GM12878 (cell line): ENCODE results near the gene EHD2. TPM values are rescaled to one million over a fixed set of nuclear protein-coding genes. Genes with fewer than 3 reads are reported as not detected.

Experiments used
- ATAC-seq: fragments of 200-7000 bp; cut with Tn5 transposase; 3 replicates; pipeline ENCODE4 v1.9.1; 2020; ENCODE audit warnings: mild to moderate bottlenecking, moderate library complexity
- BruUV-seq: library from RNA; stranded (reverse); fragments of 400-500 nt; replicated peaks from 2 replicates; lab custom pipeline; 2021; lab: Mats Ljungman, UMichigan
- CTCF ChIA-PET: fragments of 300-600 bp; sonication (Branson Sonifier 250); formaldehyde crosslinking; extraction: SDS; loops from one replicate; lab custom pipeline; 2021; ENCODE audit warnings: inconsistent platforms; lab: Yijun Ruan, JAX
- POLR2A ChIA-PET: fragments of 350-600 bp; formaldehyde crosslinking; extraction: SDS; loops from one replicate; lab custom pipeline; 2021; ENCODE audit warnings: inconsistent platforms; lab: Charles Lee
- RAD21 ChIA-PET: fragments of 300-600 bp; sonication (Branson Sonifier 250); formaldehyde crosslinking; loops from one replicate; lab custom pipeline; 2023; ENCODE audit warnings: antibody characterized with exemption; ENCODE audit not compliant: unreplicated experiment; lab: Charles Lee
- SMC1A ChIA-PET: fragments of 300-600 bp; sonication (Branson Sonifier 250); formaldehyde crosslinking; loops from one replicate; lab custom pipeline; 2023; ENCODE audit not compliant: unreplicated experiment, uncharacterized antibody; lab: Charles Lee
- DNase-seq: peaks from one replicate; pipeline ENCODE4 v3.0.0-alpha.2; 2011; ENCODE audit warnings: low read depth, low spot score
- FAIRE-seq: peaks from 3 replicates; lab custom pipeline; 2011; peaks lifted over from hg19 to GRCh38; lab: Jason Lieb, UNC
- H2AFZ ChIP-seq: 2 replicates; pipeline ENCODE4 v1.6.0; 2011; ENCODE audit warnings: low read depth, low read length, control low read depth; ENCODE audit not compliant: control insufficient read depth
- H3K27ac ChIP-seq: 2 replicates; pipeline ENCODE4 v1.5.1; 2011; ENCODE audit warnings: control low read depth; ENCODE audit not compliant: control insufficient read depth, insufficient read depth
- H3K27me3 ChIP-seq, 2 experiments: replicated peaks in 1 of 2; 2 replicates each; pipeline versions ENCODE4 v1.6.0 to v1.6.1; 2011; ENCODE audit warnings: low read length in 1 of 2; ENCODE audit not compliant: control insufficient read depth in 2 of 2, insufficient read depth in 2 of 2
- H3K36me3 ChIP-seq, 2 experiments: 2 replicates each; pipeline ENCODE4 v1.5.1; 2011; ENCODE audit warnings: low read length in 1 of 2; ENCODE audit not compliant: control insufficient read depth in 2 of 2, insufficient read depth in 2 of 2
- H3K4me1 ChIP-seq: 2 replicates; pipeline ENCODE4 v1.6.1; 2011; ENCODE audit warnings: mild to moderate bottlenecking, low read length, moderate library complexity, mixed read lengths; ENCODE audit not compliant: control insufficient read depth, insufficient read depth
- H3K4me2 ChIP-seq: 2 replicates; pipeline ENCODE4 v1.6.0; 2011; ENCODE audit warnings: control low read depth; ENCODE audit not compliant: control insufficient read depth, insufficient read depth
- H3K4me3 ChIP-seq: fragments of 200-600 bp; sonication (generic); 2 replicates; pipeline ENCODE4 v1.5.1; 2016
- H3K79me2 ChIP-seq: 2 replicates; pipeline ENCODE4 v1.6.0; 2011; ENCODE audit warnings: low read length; ENCODE audit not compliant: control insufficient read depth, insufficient read depth
- H3K9ac ChIP-seq: 2 replicates; pipeline ENCODE4 v1.8.0; 2011; ENCODE audit warnings: low read length, control low read depth, mixed read lengths; ENCODE audit not compliant: control insufficient read depth, insufficient read depth
- H3K9me3 ChIP-seq: replicated peaks from 3 replicates; pipeline ENCODE4 v1.5.1; 2011; ENCODE audit warnings: mild to moderate bottlenecking, low read length; ENCODE audit not compliant: control insufficient read depth, insufficient read depth
- H4K20me1 ChIP-seq: 2 replicates; pipeline ENCODE4 v1.6.0; 2011; ENCODE audit not compliant: control insufficient read depth, insufficient read depth
- POLR2A ChIP-seq: IDR thresholded peaks from 2 replicates; pipeline ENCODE4 v1.6.1; 2011; ENCODE audit warnings: low read depth, mild to moderate bottlenecking, low read length
- STAT1 ChIP-seq: fragments of 450-650 bp; conservative IDR thresholded peaks from 2 replicates; pipeline ENCODE4 v1.6.1; 2014; ENCODE audit warnings: antibody characterized with exemption, mild to moderate bottlenecking
- TBL1XR1 ChIP-seq: IDR thresholded peaks from 2 replicates; pipeline ENCODE4 v1.6.1; 2012; ENCODE audit warnings: low read depth, low read length, improper control_type of control experiment
- WGBS: methylation state at CpG from one replicate; pipeline ENCODE4 v1.1.6; 2016; ENCODE audit warnings: low lambda C conversion rate; ENCODE audit not compliant: insufficient replicate concordance, insufficient coverage; ENCODE audit errors: missing lambda C conversion rate; 5-methylcytosine and 5-hydroxymethylcytosine counted together
- in situ Hi-C: fragments of 300-500 bp; cut with MboI; formaldehyde crosslinking; loops from 9 replicates; pipeline ENCODE4 v1.14.3; 2018; ENCODE audit warnings: mixed read lengths
- intact Hi-C: fragments of 100-400 bp; cut with micrococcal nuclease; formaldehyde crosslinking; loops from one replicate; pipeline ENCODE4 v1.14.2; 2022; ENCODE audit not compliant: unreplicated experiment
- polyA plus RNA-seq, 11 experiments: library from polyadenylated mRNA; depleted of rRNA in 4 of 11; unstranded in 6 of 11; stranded (reverse) in 5 of 11; fragments of >200 nt; fragmentation: Nextera tagmentation in 4 of 11; fragmentation: Illumina TruSeq in 1 of 11; extraction: Ambion mirVana in 4 of 11; extraction: Trizol in 1 of 11; gene quantifications; 1 replicate in 1 of 11; 2 replicates in 10 of 11; pipeline versions ENCODE4 v1.2.1 to v1.2.3, GENCODE V29; 2011 to 2016; ENCODE audit warnings: inconsistent platforms in 2 of 11, missing spikeins in 2 of 11, low read depth in 1 of 11
- total RNA-seq, 4 experiments: library from RNA; depleted of rRNA in 3 of 4; stranded (reverse); fragments of >200 nt in 3 of 4; fragmentation: Illumina TruSeq in 1 of 4; extraction: Trizol in 1 of 4; gene quantifications; 2 replicates each; pipeline versions ENCODE4 v1.2.1 to v1.2.3, GENCODE V29; 2013 to 2021
- TF ChIP-seq, protein P1 (sequence below): IDR thresholded peaks from 2 replicates; pipeline ENCODE4 v1.6.1; 2011; ENCODE audit warnings: low read depth, low read length, improper control_type of control experiment, borderline replicate concordance

Gene EHD2
- total and polyA plus RNA-seq, 10 of the 15 experiments (the other 5 are each of a cell fraction or from before 2014, with no cell fraction given), result 0.12 to 0.24 (median 0.23) TPM; not detected in 7

DNA sequence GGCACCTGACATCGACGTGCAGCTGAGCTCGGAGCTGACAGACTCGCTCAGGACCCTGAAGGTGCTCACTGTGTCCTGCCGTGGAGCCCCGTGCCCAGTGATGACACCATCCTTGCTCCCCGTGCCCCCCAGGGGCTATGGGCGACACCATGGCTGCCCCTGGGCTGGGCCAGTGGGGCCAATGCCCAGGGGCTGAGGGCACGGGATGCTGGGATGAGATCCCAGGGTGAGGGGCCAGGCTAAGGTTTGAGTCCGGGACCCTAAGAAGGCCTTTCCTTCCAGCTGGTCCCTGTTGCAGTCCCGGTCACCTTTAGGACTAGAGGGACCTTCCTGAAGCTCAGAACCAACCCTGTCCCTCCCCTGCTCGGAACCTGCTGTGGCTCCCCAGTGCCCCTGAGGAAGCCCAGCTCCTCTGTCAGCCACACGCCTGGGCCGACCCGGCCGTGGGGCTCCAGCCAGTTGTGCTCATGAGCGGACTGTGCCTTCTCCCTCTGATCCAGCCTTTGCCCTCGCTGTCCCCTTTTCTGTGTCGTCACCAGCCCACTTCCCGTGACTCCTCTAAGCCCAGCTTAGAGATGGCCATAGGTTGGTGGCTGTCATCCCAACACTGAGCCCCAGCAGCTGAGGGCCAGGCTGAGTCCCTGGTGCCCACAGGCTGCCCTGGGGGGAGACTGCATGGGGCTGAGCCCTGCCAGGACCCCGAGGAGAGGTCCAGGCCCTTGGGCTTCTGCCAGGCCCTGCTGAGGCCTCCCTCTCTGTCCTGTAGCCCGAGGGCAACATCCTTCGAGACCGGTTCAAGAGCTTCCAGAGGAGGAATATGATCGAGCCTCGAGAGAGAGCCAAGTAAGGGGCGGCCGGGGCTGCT, 42.8 kb downstream of the EHD2 start:
- H3K36me3 ChIP-seq, result peaks cover 27 to 46% of the 10 kb centered on the region in 2 experiments; a peak in 3 of 4 replicates
- ATAC-seq (no peak), FAIRE-seq (no peak), DNase-seq (no peak)
- ChIA-PET RAD21 (interaction anchor here (0.6 kb wide), 1 partner anchor 51 kb away, joined by 3 read pairs; no protein-coding TSS in a partner anchor), SMC1A (interaction anchor here (0.9 kb wide), 1 partner anchor 11 kb away, joined by 3 read pairs; the partner anchor contains the start of gene NOP53), CTCF (no interaction called here), POLR2A (interaction anchor here (0.6 to 0.7 kb wide), 2 partner anchors 144 to 696 kb away, joined by 3 read pairs; no protein-coding TSS in a partner anchor)
- TF ChIP-seq, protein P1, sequence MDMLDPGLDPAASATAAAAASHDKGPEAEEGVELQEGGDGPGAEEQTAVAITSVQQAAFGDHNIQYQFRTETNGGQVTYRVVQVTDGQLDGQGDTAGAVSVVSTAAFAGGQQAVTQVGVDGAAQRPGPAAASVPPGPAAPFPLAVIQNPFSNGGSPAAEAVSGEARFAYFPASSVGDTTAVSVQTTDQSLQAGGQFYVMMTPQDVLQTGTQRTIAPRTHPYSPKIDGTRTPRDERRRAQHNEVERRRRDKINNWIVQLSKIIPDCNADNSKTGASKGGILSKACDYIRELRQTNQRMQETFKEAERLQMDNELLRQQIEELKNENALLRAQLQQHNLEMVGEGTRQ, result no peak
- TF ChIP-seq STAT1 (no peak), POLR2A (0 out of 2 replicates have a peak, but pooled peaks have one; percentile 6), TBL1XR1 (no peak)
- no TSS peak for BruUV-seq
- no peak overlapping the region for H2AFZ ChIP-seq
- H4K20me1 ChIP-seq, result no peaks in the 10 kb centered on the region
- H3K4me2 ChIP-seq, result no peak overlapping the region
- H3K9ac ChIP-seq, result no peak overlapping the region
- no peak overlapping the region for H3K4me3 ChIP-seq
- in situ Hi-C loops, result no loop called here
- no peak overlapping the region for H3K27ac ChIP-seq
- 0 out of 2 replicates have a peak, but pooled peaks cover 2% of the 10 kb centered on the region for H3K4me1 ChIP-seq
- WGBS, result 98% methylated on average over 28 of the region's 28 CpGs
- no peaks in the 10 kb centered on the region; the same call in 2 of the 3 replicates for H3K9me3 ChIP-seq
- intact Hi-C loops, result no loop called here
- H3K27me3 ChIP-seq, result no peaks in the 10 kb centered on the region
- no peaks in the 10 kb centered on the region for H3K79me2 ChIP-seq
